ENCODE measurements around the gene LACC1.

DNA sequence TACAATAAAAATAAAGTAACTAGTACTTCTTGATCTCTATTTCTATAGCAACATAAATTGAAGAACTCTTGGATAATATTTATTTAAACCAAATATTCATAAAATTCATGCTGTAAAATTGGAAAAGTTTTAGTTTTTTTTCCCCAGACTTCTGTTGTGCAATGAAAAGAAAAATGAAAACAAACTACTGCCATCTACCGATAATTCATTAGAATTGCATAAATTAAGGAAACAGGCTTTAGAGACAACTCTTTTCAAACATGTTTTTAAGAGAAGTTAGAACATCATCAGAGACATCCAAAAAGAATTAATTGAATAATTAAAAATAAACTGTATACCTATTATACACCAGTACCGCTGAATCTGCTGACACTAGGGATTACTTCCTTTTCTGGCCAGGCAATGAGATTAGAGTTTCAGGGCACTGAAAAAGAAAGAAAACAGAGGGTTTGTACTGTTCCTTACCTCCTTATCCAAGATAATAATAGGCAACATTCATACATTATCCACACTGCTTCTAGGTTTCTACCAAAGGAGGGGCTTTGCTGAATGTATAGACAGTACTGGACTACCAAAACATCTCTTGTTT, 5.1 kb upstream of the LACC1 start:
- no peak for TF ChIP-seq EZH2 (IDR thresholded peaks at IDR 0.05)
- TF ChIP-seq POLR2AphosphoS5 (IDR thresholded peaks at IDR 0.05; ENCODE audit: borderline replicate concordance, low read depth, low read length), result no peak
- TF ChIP-seq FOXP2 (optimal IDR thresholded peaks at IDR 0.05; ENCODE audit: control extremely low read depth, extremely low read length, insufficient read depth), result no peak

Data from SK-N-MC (cell line).